HG03039 (cell line): ENCODE data around the gene KIF23.

Experiments used
- ATAC-seq: cut with Tn5 transposase; IDR thresholded peaks from one replicate; pipeline ENCODE4 v1.9.1; 2021; ENCODE audit warnings: mild to moderate bottlenecking, moderate library complexity; ENCODE audit not compliant: unreplicated experiment

The KIF23 gene

GRCh38 chr15:69486481-69487110 is 72.4 kb downstream of the KIF23 start:
- no peak for ATAC-seq

- no peak for ATAC-seq
Measured at GRCh38 chr15:69489073-69489571, 75.0 kb downstream of the KIF23 start.

GRCh38 chr15:69490356-69491037 is 76.3 kb downstream of the KIF23 start:
- ATAC-seq: no peak

- ATAC-seq: no peak
Measured at GRCh38 chr15:69491038-69491505, 76.9 kb downstream of the KIF23 start.

GRCh38 chr15:69493406-69493805 is 79.3 kb downstream of the KIF23 start:
- ATAC-seq: no peak

GRCh38 chr15:69496001-69496400 is 81.9 kb downstream of the KIF23 start:
- no peak for ATAC-seq

- ATAC-seq: no peak
Measured at GRCh38 chr15:69497076-69497475, 82.9 kb downstream of the KIF23 start.

GRCh38 chr15:69497667-69498066 is 83.5 kb downstream of the KIF23 start:
- ATAC-seq: no peak
